MCF 10A (cell line): ENCODE measurements around the gene KCNG4. TPM values are rescaled to one million over a fixed set of nuclear protein-coding genes. Genes with fewer than 3 reads are reported as not detected.

Source experiments
- BruUV-seq: library from RNA; stranded (reverse); fragments of 400-500 nt; replicated peaks from 2 replicates; lab custom pipeline; 2021; lab: Mats Ljungman, UMichigan
- CTCF ChIA-PET: fragments of 300-600 bp; sonication (Branson Sonifier 250); formaldehyde crosslinking; extraction: SDS; loops from one replicate; lab custom pipeline; 2021; ENCODE audit warnings: antibody characterized with exemption, inconsistent platforms; lab: Yijun Ruan, JAX
- POLR2A ChIA-PET: fragments of 300-600, 350-650 bp; sonication (Branson Sonifier 250); formaldehyde crosslinking; extraction: SDS; loops from one replicate; lab custom pipeline; 2020; ENCODE audit warnings: antibody characterized with exemption, inconsistent platforms; lab: Yijun Ruan, JAX
- DNase-seq: peaks from one replicate; pipeline ENCODE4 v3.0.0-alpha.2; 2018; ENCODE audit not compliant: unreplicated experiment
- H3K27ac Mint-ChIP-seq: one replicate; pipeline ENCODE4 v1.8.0; 2022; ENCODE audit warnings: mild to moderate bottlenecking, low read depth, mixed read lengths; ENCODE audit not compliant: unreplicated experiment
- H3K27me3 Mint-ChIP-seq: one replicate; pipeline ENCODE4 v1.8.0; 2022; ENCODE audit warnings: mixed read lengths; ENCODE audit not compliant: insufficient read depth, unreplicated experiment
- H3K36me3 Mint-ChIP-seq: one replicate; pipeline ENCODE4 v1.8.0; 2022; ENCODE audit warnings: mild to moderate bottlenecking, moderate library complexity, mixed read lengths; ENCODE audit not compliant: insufficient read depth, unreplicated experiment
- H3K4me1 Mint-ChIP-seq: one replicate; pipeline ENCODE4 v1.8.0; 2022; ENCODE audit warnings: mixed read lengths; ENCODE audit not compliant: insufficient read depth, unreplicated experiment
- H3K4me3 Mint-ChIP-seq: one replicate; pipeline ENCODE4 v1.8.0; 2022; ENCODE audit warnings: mild to moderate bottlenecking, moderate library complexity, mixed read lengths; ENCODE audit not compliant: unreplicated experiment
- H3K9me3 Mint-ChIP-seq: one replicate; pipeline ENCODE4 v1.8.0; 2022; ENCODE audit warnings: mixed read lengths; ENCODE audit not compliant: unreplicated experiment
- CTCF ChIP-seq: fragments of 200-600 bp; IDR thresholded peaks from one replicate; pipeline ENCODE4 v1.8.0; 2022; ENCODE audit warnings: antibody characterized with exemption, mild to moderate bottlenecking; ENCODE audit not compliant: unreplicated experiment
- intact Hi-C: fragments of 100-400 bp; cut with micrococcal nuclease; formaldehyde crosslinking; loops from 2 replicates; pipeline ENCODE4 v1.14.1; 2022
- total RNA-seq: library from RNA; stranded (reverse); gene quantifications from 2 replicates; pipeline ENCODE4 v1.2.3, GENCODE V29; 2022

KCNG4 gene
- total RNA-seq, 1 experiment from 2014 or later, result not detected

- Mint-ChIP-seq H3K4me1 (no peaks in the 10 kb centered on the region), H3K9me3 (no peaks in the 10 kb centered on the region), H3K4me3 (no peak overlapping the region), H3K27me3 (peaks cover 39% of the 10 kb centered on the region), H3K36me3 (no peaks in the 10 kb centered on the region), H3K27ac (no peak overlapping the region)
- BruUV-seq, result no TSS peak
- no peak for TF ChIP-seq CTCF
- no peak for DNase-seq
- POLR2A ChIA-PET, result no interaction called here
- intact Hi-C loops, result no loop called here
- CTCF ChIA-PET, result interaction anchor here (0.7 to 1.2 kb wide), 4 partner anchors 13 to 145 kb away, joined by 3 to 5 read pairs (median 4); no protein-coding TSS in a partner anchor
These were observed 10.3 kb downstream of the KCNG4 start for GRCh38 chr16:84229471-84229870.

- no peak overlapping the region for H3K27ac Mint-ChIP-seq
- POLR2A ChIA-PET, result no interaction called here
- intact Hi-C loops, result no loop called here
These were observed 11.5 kb downstream of the KCNG4 start for GRCh38 chr16:84228256-84228838.

GRCh38 chr16:84227548-84227947, 12.3 kb downstream of the KCNG4 start:
- no peak for DNase-seq
- TF ChIP-seq CTCF, result no peak
- peaks cover 21% of the 10 kb centered on the region for H3K27me3 Mint-ChIP-seq
- no peak overlapping the region for H3K27ac Mint-ChIP-seq
- H3K36me3 Mint-ChIP-seq, result no peaks in the 10 kb centered on the region
- H3K4me1 Mint-ChIP-seq, result no peaks in the 10 kb centered on the region
- ChIA-PET POLR2A (interaction anchor here (0.9 kb wide), 1 partner anchor 41 kb away, joined by 3 read pairs; the partner anchor contains the start of gene TAF1C), CTCF (interaction anchor here (1.0 kb wide), 1 partner anchor 41 kb away, joined by 3 read pairs; the partner anchor contains the start of gene TAF1C)
- no TSS peak for BruUV-seq
- no peaks in the 10 kb centered on the region for H3K9me3 Mint-ChIP-seq
- H3K4me3 Mint-ChIP-seq, result no peak overlapping the region
- intact Hi-C loops, result no loop called here

More at GRCh38 chr16:84228256-84228838, 11.5 kb downstream of the KCNG4 start:
- CTCF ChIA-PET, result interaction anchor here (0.6 to 1.0 kb wide), 2 partner anchors 36 to 42 kb away, joined by 3 read pairs; partner anchors contain the start of gene TAF1C
- Mint-ChIP-seq H3K4me1 (no peaks in the 10 kb centered on the region), H3K4me3 (no peak overlapping the region), H3K9me3 (no peaks in the 10 kb centered on the region), H3K36me3 (no peaks in the 10 kb centered on the region), H3K27me3 (peaks cover 29% of the 10 kb centered on the region)
- peak; percentile 88 for DNase-seq
- no TSS peak for BruUV-seq
- no peak for TF ChIP-seq CTCF

GRCh38 chr16:84226026-84226425, 13.8 kb downstream of the KCNG4 start:
- ChIA-PET CTCF (interaction anchor here (0.6 kb wide), 1 partner anchor 42 kb away, joined by 5 read pairs; no protein-coding TSS in a partner anchor), POLR2A (interaction anchor here (0.7 kb wide), 1 partner anchor 27 kb away, joined by 3 read pairs; no protein-coding TSS in a partner anchor)
- Mint-ChIP-seq H3K27me3 (peaks cover 6% of the 10 kb centered on the region), H3K4me1 (no peaks in the 10 kb centered on the region), H3K9me3 (no peaks in the 10 kb centered on the region), H3K27ac (no peak overlapping the region), H3K36me3 (peaks cover 4% of the 10 kb centered on the region), H3K4me3 (no peak overlapping the region)
- TF ChIP-seq CTCF, result no peak
- BruUV-seq, result no TSS peak
- intact Hi-C loops, result no loop called here
- no peak for DNase-seq
